RKO (cell line): ENCODE data around the gene SF3A1.
"Not testable (repeated sequence)": the region's sequence is repeated elsewhere in the genome, so short reads cannot be mapped to it uniquely, and the experiment has no call there.

Experiments
- DNase-seq: peaks from one replicate; pipeline ENCODE4 v3.0.0-alpha.2; 2016; ENCODE audit warnings: low spot score

SF3A1 gene

DNA sequence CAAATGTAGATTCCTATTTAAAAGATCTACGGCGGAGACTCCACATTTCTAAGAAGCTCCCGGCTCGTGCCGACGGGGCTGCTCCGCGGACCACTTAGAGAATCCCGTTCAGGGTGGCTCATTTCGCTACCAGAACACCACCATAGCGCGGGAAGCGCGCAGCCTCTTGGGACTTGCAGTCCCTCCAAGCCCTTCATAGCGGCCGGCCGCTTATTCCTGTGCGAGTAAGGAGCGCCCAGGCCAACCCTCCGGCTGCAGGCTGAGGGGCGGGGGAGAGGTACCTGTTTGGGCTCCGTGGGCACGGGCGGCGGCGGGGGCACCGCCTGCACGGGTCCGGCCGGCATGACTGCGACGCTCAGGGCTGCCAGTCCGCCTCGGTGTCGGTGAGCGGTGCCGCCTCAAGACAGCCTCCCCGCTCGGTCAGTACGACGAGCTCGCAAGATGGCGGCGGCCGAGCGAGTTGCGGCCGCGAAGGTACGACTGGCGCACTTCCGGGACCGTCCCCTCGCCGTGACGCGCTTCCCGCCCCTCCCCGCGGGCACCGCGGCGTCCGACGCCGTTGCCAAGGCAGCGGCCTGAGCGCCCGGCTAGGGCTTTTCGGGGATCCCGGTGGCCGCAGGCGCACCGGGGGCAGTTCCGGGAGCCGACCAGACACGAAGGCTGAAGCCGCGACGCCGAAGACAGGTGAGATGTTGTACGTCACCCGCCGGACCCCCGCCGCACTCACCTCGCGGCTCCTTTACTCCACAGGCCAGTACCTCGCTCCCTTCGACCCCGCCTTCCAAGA is at the start of gene SF3A1, which contains the start of gene CCDC157:
Gene SF3A1, minus strand, starts transcription at position 446 of the 787 bp plus-strand sequence. Its CDS starts 102 bp downstream, at position 344.
Gene CCDC157, plus strand, starts transcription at position 559 of the 787 bp plus-strand sequence. CDS start 8,994 bp downstream, outside the sequence.
- DNase-seq = peak; percentile 93

GRCh38 chr22:30406400-30406799 is 49.7 kb upstream of the SF3A1 start:
- DNase-seq = no peak

GRCh38 chr22:30405731-30406130 is 49.0 kb upstream of the SF3A1 start:
- no peak for DNase-seq

- no peak for DNase-seq
These were observed 47.6 kb upstream of the SF3A1 start for GRCh38 chr22:30404307-30404706.

- DNase-seq = not testable (repeated sequence)
These were observed 46.0 kb upstream of the SF3A1 start for GRCh38 chr22:30402766-30403104.

GRCh38 chr22:30402028-30402765 is 45.5 kb upstream of the SF3A1 start:
- DNase-seq = no peak

GRCh38 chr22:30401024-30401423 is 44.3 kb upstream of the SF3A1 start:
- DNase-seq = not testable (repeated sequence)

GRCh38 chr22:30400159-30400558 is 43.5 kb upstream of the SF3A1 start:
- no peak for DNase-seq

DNA sequence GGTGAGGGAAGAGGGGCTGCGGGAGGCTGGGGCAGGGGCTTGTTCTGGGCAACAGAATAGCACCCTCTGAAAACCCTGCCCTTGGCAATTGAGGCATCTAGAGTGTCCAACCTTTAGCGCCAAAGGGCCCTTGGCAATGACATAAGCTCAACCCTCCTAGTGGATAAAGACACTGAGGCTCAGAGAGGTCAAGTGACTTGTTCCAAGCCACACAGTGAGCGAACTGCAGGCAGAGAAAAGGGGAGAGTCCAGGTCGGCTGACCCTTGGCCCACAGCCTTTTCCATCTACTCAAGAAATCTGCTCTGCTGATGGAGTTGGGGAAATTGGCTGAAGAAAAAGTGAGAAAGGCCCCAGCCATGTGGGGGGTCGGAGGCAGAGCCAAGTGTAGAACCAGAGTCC is 43.0 kb upstream of the SF3A1 start:
- DNase-seq = no peak

DNA sequence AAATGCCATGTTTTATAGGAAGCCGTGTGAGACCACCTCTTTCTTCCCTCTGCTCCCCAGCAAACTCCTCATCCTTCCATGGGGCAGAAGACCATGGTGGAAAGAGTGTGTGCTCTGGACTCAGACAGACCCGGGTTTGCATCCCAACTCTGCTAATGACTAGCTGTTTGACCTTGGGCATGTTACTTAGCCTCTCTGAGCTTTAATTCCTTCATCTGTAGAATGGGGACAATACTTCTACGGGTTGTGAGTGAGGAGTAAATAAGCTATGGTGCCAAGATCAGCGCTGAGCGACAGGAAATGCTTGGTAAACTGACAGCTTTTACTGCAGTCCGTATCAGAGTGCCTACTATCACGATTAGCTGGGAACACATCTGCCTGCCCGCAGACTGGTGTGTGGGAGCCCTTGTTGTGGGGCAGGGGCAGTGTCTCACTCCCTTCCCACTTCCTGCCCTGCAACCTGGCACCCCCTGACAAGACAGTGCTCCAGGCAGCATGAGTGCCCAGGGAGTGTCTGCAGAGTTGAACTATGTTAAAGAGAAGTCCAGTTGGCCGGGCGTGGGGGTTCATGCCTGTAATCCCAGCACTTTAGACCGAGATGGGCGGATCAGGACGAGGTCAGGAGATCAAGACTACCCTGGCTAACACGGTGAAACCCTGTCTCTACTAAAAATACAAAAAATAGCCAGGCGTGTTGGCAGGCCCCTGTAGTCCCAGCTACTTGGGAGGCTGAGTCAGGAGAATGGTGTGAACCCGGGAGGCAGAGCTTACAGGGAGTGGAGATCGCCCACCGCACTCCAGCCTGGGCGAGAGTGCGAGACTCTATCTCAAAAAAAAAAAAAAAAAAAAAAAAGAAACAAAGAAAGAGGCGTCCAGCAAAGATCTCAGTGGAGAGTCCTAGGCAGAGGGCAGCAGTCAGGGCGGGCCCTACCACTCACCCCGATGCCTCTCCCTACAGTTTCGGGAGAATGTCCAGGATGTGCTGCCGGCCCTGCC is 42.3 kb upstream of the SF3A1 start:
- no peak for DNase-seq

DNA sequence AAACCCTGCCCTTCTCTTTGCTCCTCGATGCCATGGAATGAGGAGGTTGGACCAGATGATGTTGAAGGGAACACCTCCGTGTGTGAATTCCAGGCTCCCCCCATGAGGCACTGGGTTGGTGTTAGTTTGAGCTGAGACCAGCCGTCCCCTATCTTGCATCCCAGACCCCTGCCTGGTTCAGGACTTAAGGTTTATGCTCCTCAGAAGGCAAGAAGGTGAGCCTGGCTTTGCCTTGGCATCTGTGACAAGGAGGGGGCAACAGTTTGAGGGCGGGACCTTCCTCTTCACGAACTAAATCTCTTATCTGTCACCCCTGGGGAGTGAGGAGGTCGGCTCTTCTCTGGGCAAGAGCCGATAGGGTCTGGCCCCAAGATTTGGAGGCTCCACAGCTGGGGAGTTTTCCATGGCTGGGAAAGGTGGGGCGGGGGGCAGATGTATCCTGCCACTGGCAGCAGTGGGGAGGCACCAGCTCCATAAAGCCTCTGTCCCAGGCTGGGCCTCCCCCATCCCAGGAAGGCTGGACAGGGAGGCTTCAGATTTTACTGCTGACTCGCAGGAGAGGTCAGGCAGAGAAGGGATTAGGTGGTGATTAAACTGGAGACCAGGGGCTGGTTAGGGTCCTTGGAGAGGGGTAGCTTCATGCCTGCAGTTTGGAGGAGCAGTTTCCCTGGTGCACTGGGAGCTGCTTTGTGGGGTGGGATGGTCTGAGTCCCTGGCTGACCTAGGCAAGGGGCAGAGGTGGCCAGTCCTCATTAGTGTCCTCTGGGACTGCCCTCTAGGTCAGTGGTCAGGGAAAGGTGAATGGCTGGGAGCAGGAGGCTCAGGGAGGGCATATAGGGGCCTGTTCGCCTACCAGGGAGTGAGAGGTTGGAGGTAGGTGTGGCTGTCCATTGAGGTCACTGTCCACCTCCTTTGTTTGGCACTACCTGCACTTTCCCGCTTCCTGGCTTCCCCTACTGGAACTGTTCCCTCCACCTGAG is 41.3 kb upstream of the SF3A1 start:
- DNase-seq = no peak

GRCh38 chr22:30396871-30397655 is 40.4 kb upstream of the SF3A1 start, which contains the start of gene SEC14L2:
SEC14L2 (plus strand) TSS chr22:30397018; CDS start chr22:30397117, 99 bp downstream.
- DNase-seq = peak; percentile 77

DNA sequence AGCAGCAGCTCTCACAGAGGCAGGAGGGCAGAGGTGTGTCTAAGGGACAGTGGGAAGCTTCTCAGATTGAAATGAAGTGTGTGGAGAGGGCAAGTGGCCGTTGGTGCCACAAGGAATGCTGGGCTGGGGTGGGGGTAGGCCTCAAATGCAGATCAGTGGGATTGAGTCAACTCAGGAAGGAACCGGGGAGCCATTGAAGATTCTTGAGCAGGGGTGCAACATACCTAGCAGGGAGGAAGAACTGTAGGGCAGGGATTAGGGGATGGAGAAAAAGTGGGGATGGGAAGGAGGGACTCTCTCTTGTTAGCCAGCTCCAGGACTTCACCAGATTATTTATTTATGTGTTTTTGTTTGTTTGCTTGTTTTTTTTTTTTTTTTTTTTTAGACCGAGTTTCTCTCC is 37.2 kb upstream of the SF3A1 start:
- DNase-seq = no peak

GRCh38 chr22:30393322-30393680 is 36.6 kb upstream of the SF3A1 start:
- no peak for DNase-seq

DNA sequence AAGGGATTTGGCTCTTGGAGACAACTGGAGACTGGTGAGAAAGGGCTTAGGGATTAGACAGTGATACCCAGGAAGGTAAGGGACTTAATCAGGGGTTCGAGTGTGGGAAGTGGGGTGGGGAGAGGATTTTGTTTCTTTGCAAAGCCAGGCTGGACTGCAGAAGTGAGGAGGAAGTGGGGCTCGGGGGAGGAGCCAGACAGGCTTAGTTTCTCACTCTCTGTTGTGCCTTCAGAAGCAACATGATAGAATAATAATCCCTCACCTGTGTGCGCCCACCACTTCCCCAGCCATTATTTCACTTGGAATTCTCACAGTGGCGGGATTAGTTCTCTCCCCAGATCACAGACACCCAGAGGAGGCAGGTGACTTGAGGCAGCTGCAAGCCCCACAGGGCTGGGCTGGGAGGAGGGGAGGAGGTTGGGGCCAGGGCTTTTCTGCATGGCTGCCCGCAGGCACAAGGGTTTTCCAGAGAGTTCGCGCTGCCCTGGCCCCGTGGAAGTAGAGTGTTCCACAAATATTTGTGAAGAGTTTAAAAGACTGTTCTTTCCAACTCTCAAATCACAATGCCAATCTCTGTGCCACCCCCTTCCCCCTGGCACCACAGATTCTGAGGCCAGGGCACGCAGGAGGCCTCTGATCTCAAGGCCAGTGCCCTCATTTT is 36.1 kb upstream of the SF3A1 start:
- no peak for DNase-seq

GRCh38 chr22:30390974-30391691 is 34.4 kb upstream of the SF3A1 start:
- DNase-seq = peak; percentile 71

DNA sequence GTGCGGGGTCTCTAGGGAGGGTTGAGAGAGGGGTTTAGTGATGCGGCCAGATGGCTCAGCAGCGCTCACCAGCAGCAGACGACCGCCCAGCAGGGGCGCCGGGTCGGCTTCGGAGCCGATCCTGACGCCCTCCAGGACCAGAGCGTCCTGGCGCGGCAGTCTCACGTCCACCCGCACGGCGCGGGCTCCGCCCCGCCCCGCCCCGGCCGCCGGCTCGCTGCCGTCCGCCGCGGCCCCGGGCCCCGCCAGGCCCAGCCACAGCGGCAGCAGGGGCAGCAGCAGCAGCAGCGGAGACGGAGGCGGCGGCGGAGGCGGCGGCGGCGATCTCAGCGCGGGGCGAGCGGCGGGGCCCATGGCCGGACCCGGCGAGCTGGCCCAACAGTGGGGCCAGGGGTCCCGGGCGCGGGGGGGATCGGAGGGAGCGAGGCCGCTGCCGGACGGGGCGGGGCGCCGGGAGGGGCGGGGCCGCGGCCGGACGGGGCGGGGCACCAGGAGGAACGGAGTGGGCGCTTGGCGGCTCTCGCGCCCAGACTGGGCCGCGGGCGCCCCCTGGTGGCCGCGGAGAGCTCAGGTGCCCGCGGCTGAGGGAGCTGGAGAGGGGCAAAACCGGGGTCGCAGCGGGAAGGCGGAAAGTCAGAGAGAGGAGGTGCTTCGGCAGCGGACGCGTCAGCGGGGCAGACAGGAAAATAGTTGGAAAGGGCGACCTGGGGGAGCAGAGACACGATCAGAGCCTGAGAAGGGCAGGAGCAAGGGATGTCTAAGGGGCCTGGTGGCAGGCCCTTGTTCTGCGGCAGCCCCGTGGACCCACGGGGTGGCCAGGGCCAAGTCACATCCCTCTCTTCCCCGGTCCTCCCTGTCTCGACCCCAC is 30.5 kb upstream of the SF3A1 start, which contains the start of gene RNF215:
Gene RNF215, minus strand, starts transcription at position 452 of the 868 bp plus-strand sequence. Its CDS starts 98 bp downstream, at position 354.
- DNase-seq = peak; percentile 77

DNA sequence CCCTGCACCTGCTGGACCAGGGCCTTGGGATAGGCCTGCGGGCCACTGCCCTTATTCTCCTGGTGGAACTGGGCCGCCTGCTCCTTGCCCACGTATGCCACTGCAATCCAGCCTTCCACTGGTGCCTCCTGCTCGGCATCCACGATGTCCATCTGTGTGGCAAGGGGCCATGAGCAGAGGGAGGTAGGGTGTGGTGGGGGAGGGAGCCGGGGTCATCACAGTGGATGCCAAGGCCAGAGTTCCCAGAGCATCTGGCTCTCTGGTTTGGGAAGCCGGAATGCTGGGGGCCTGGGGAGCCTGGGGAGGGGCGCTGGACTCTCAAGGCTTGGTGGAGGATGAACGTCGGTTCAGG is 29.9 kb upstream of the SF3A1 start:
- no peak for DNase-seq
